H9 (cell line): ENCODE measurements around the gene CTXN1. TPM values are rescaled to one million over a fixed set of nuclear protein-coding genes. Genes with fewer than 3 reads are reported as not detected.

Source experiments
- DNase-seq: peaks from one replicate; pipeline ENCODE4 v3.0.0-alpha.2; 2017
- H2AFZ ChIP-seq: one replicate; pipeline ENCODE4 v1.6.1; 2013; ENCODE audit warnings: mild to moderate bottlenecking, low read length, control low read depth, moderate library complexity
- H2AK5ac ChIP-seq: 2 replicates; pipeline ENCODE4 v1.6.1; 2013; ENCODE audit warnings: low read length, control low read depth, mixed read lengths; ENCODE audit not compliant: insufficient read length
- H2BK120ac ChIP-seq: one replicate; pipeline ENCODE4 v1.6.1; 2013; ENCODE audit warnings: low read depth, mild to moderate bottlenecking, low read length, control low read depth, inconsistent platforms; ENCODE audit not compliant: poor library complexity, severe bottlenecking
- H2BK12ac ChIP-seq: 2 replicates; pipeline ENCODE4 v1.6.1; 2013; ENCODE audit warnings: low read length, control low read depth, mixed read lengths, low read depth; ENCODE audit not compliant: insufficient read length
- H2BK15ac ChIP-seq: 2 replicates; pipeline ENCODE4 v1.6.1; 2013; ENCODE audit warnings: low read depth, low read length, control low read depth
- H2BK20ac ChIP-seq: one replicate; pipeline ENCODE4 v1.6.1; 2013; ENCODE audit warnings: low read depth, mild to moderate bottlenecking, low read length, control low read depth, inconsistent platforms; ENCODE audit not compliant: poor library complexity, severe bottlenecking
- H2BK5ac ChIP-seq: 2 replicates; pipeline ENCODE4 v1.6.1; 2013; ENCODE audit warnings: low read length, control low read depth, mixed read lengths; ENCODE audit not compliant: insufficient read length
- H3K14ac ChIP-seq: 2 replicates; pipeline ENCODE4 v1.6.1; 2013; ENCODE audit warnings: low read length, control low read depth; ENCODE audit not compliant: insufficient read depth
- H3K18ac ChIP-seq: 2 replicates; pipeline ENCODE4 v1.6.1; 2013; ENCODE audit warnings: low read depth, mild to moderate bottlenecking, mixed read lengths, low read length, control low read depth; ENCODE audit not compliant: insufficient read length
- H3K23ac ChIP-seq: 2 replicates; pipeline ENCODE4 v1.6.1; 2013; ENCODE audit warnings: low read length, control low read depth, mixed read lengths, low read depth; ENCODE audit not compliant: insufficient read length
- H3K23me2 ChIP-seq: 2 replicates; pipeline ENCODE4 v1.6.1; 2013; ENCODE audit warnings: low read depth, mild to moderate bottlenecking, mixed read lengths, low read length, control low read depth; ENCODE audit not compliant: insufficient read length, poor library complexity, severe bottlenecking
- H3K27ac ChIP-seq: 2 replicates; pipeline ENCODE4 v1.5.1; 2013; ENCODE audit warnings: low read length, control low read depth, mixed read lengths, low read depth; ENCODE audit not compliant: insufficient read length
- H3K27me3 ChIP-seq: 2 replicates; pipeline ENCODE4 v1.6.1; 2013; ENCODE audit warnings: low read length, control low read depth, inconsistent platforms; ENCODE audit not compliant: insufficient read depth
- H3K4ac ChIP-seq: 2 replicates; pipeline ENCODE4 v1.6.1; 2013; ENCODE audit warnings: low read depth, mild to moderate bottlenecking, control low read depth, inconsistent platforms, low read length, moderate library complexity
- H3K4me1 ChIP-seq: 2 replicates; pipeline ENCODE4 v1.6.1; 2013; ENCODE audit warnings: low read length, control low read depth, inconsistent platforms; ENCODE audit not compliant: insufficient read depth
- H3K4me2 ChIP-seq: 2 replicates; pipeline ENCODE4 v1.6.1; 2013; ENCODE audit warnings: low read length, control low read depth, mixed read lengths; ENCODE audit not compliant: insufficient read length, insufficient read depth
- H3K56ac ChIP-seq: 2 replicates; pipeline ENCODE4 v1.6.1; 2013; ENCODE audit warnings: low read depth, mild to moderate bottlenecking, mixed read lengths, low read length, control low read depth; ENCODE audit not compliant: insufficient read length
- H3K79me1 ChIP-seq: 2 replicates; pipeline ENCODE4 v1.6.1; 2013; ENCODE audit warnings: low read depth, mild to moderate bottlenecking, moderate library complexity, low read length, control low read depth, inconsistent platforms; ENCODE audit not compliant: insufficient read depth, poor library complexity, severe bottlenecking
- H3K79me2 ChIP-seq: 2 replicates; pipeline ENCODE4 v1.6.1; 2013; ENCODE audit warnings: low read length, control low read depth, inconsistent platforms; ENCODE audit not compliant: insufficient read depth
- H3K9ac ChIP-seq: 2 replicates; pipeline ENCODE4 v1.6.1; 2013; ENCODE audit warnings: low read length, control low read depth, mixed read lengths; ENCODE audit not compliant: insufficient read length; ENCODE audit errors: extremely low read depth
- H3K9me3 ChIP-seq: one replicate; pipeline ENCODE4 v1.6.1; 2013; ENCODE audit warnings: low read depth, low read length, inconsistent platforms; ENCODE audit not compliant: control insufficient read depth
- H3T11ph ChIP-seq: one replicate; pipeline ENCODE4 v1.6.1; 2013; ENCODE audit warnings: mild to moderate bottlenecking, low read length, control low read depth, inconsistent platforms
- H4K20me1 ChIP-seq: one replicate; pipeline ENCODE4 v1.6.1; 2013; ENCODE audit not compliant: control insufficient read depth, insufficient read length, insufficient read depth
- H4K5ac ChIP-seq: 2 replicates; pipeline ENCODE4 v1.6.1; 2013; ENCODE audit warnings: low read depth, mild to moderate bottlenecking, mixed read lengths, low read length, control low read depth; ENCODE audit not compliant: insufficient read length
- H4K8ac ChIP-seq: replicated peaks from 2 replicates; pipeline ENCODE4 v1.6.1; 2013; ENCODE audit warnings: low read length, control low read depth, mixed read lengths, low read depth; ENCODE audit not compliant: insufficient read length
- H4K91ac ChIP-seq: 2 replicates; pipeline ENCODE4 v1.6.1; 2013; ENCODE audit warnings: low read depth, mild to moderate bottlenecking, moderate library complexity, mixed read lengths, low read length, control low read depth; ENCODE audit not compliant: insufficient read length
- H3K27ac Mint-ChIP-seq, 3 experiments: 2 replicates in 2 of 3; 3 replicates in 1 of 3; pipeline ENCODE4 v1.8.0; 2020 to 2021; ENCODE audit warnings: mixed read lengths in 3 of 3, mild to moderate bottlenecking in 1 of 3, moderate library complexity in 1 of 3
- H3K27me3 Mint-ChIP-seq: 2 replicates; pipeline ENCODE4 v1.8.0; 2021; ENCODE audit warnings: low read depth, mild to moderate bottlenecking, moderate library complexity, mixed read lengths
- H3K36me3 Mint-ChIP-seq, 3 experiments: 2 replicates in 2 of 3; 3 replicates in 1 of 3; pipeline ENCODE4 v1.8.0; 2020 to 2021; ENCODE audit warnings: low read depth in 3 of 3, mixed read lengths in 3 of 3; ENCODE audit not compliant: insufficient read depth in 1 of 3
- H3K4me1 Mint-ChIP-seq, 2 experiments: 2 replicates each; pipeline ENCODE4 v1.8.0; 2020; ENCODE audit warnings: mixed read lengths in 2 of 2
- H3K4me3 Mint-ChIP-seq, 2 experiments: 2 replicates in 1 of 2; 3 replicates in 1 of 2; pipeline ENCODE4 v1.8.0; 2020 to 2021; ENCODE audit warnings: mild to moderate bottlenecking in 2 of 2, mixed read lengths in 2 of 2, moderate library complexity in 1 of 2
- H3K9me3 Mint-ChIP-seq, 2 experiments: 2 replicates in 1 of 2; 3 replicates in 1 of 2; pipeline ENCODE4 v1.8.0; 2020; ENCODE audit warnings: mild to moderate bottlenecking in 2 of 2, mixed read lengths in 2 of 2, moderate library complexity in 1 of 2
- CTCF ChIP-seq: fragments of 200-600 bp; sonication (generic); conservative IDR thresholded peaks from 3 replicates; pipeline ENCODE4 v1.8.0; 2021; ENCODE audit warnings: antibody characterized with exemption, mild to moderate bottlenecking
- WGBS: extraction: QIAGEN DNeasy Blood & Tissue Kit; methylation state at CpG from one replicate; pipeline ENCODE4 v1.1.7; 2013; ENCODE audit warnings: missing lambda C conversion rate, low lambda C conversion rate, mixed read lengths; ENCODE audit not compliant: insufficient read length; ENCODE audit errors: extremely low coverage; 5-methylcytosine and 5-hydroxymethylcytosine counted together
- total RNA-seq: library from RNA; stranded (reverse); gene quantifications from 2 replicates; pipeline ENCODE4 v1.2.1, GENCODE V29; 2021

Gene CTXN1
- total RNA-seq, 1 experiment from 2014 or later, result 22.7 TPM

GRCh38 chr19:7895565-7895964 lies 30.4 kb downstream of the CTXN1 start:
- no peak overlapping the region for H3K27ac ChIP-seq
- DNase-seq, result no peak
- H3K14ac ChIP-seq, result no peak overlapping the region
- no peak overlapping the region for H3T11ph ChIP-seq
- no peak overlapping the region for H4K5ac ChIP-seq
- H3K56ac ChIP-seq, result no peak overlapping the region
- H4K20me1 ChIP-seq, result no peaks in the 10 kb centered on the region
- H3K27ac Mint-ChIP-seq, result no peak overlapping the region
- no peak overlapping the region for H3K4me2 ChIP-seq
- H4K8ac ChIP-seq, result no peak overlapping the region
- no peaks in the 10 kb centered on the region for H3K9me3 Mint-ChIP-seq
- TF ChIP-seq CTCF, result no peak
- H3K79me2 ChIP-seq, result no peaks in the 10 kb centered on the region; the same call in 1 of the 2 replicates
- H2BK120ac ChIP-seq, result no peak overlapping the region
- H3K9ac ChIP-seq, result no peak overlapping the region
- WGBS, result no CpG with 5 or more reads among the region's 13 CpGs
- H3K23ac ChIP-seq, result no peak overlapping the region
- H3K23me2 ChIP-seq, result no peaks in the 10 kb centered on the region
- no peaks in the 10 kb centered on the region for H3K9me3 ChIP-seq
- H3K27me3 Mint-ChIP-seq, result peaks cover 2% of the 10 kb centered on the region
- H2AFZ ChIP-seq, result no peak overlapping the region
- peaks cover 7 to 13% (median 11%) of the 10 kb centered on the region in 3 experiments; a peak in 6 of 7 replicates for H3K36me3 Mint-ChIP-seq
- H4K91ac ChIP-seq, result no peak overlapping the region
- no peak overlapping the region for H3K18ac ChIP-seq
- no peaks in the 10 kb centered on the region for H3K79me1 ChIP-seq
- H2BK15ac ChIP-seq, result no peak overlapping the region
- H3K4me1 ChIP-seq, result no peaks in the 10 kb centered on the region
- no peak overlapping the region for H3K4me3 Mint-ChIP-seq
- no peak overlapping the region for H2BK12ac ChIP-seq
- H2BK20ac ChIP-seq, result no peak overlapping the region
- no peaks in the 10 kb centered on the region for H3K27me3 ChIP-seq
- H3K4me1 Mint-ChIP-seq, result peaks cover 0 to 6% of the 10 kb centered on the region in 2 experiments; a peak in 2 of 4 replicates
- H2BK5ac ChIP-seq, result no peak overlapping the region
- no peak overlapping the region for H3K4ac ChIP-seq
- H2AK5ac ChIP-seq, result no peak overlapping the region
